ENCODE results near the gene SLK.

DNA sequence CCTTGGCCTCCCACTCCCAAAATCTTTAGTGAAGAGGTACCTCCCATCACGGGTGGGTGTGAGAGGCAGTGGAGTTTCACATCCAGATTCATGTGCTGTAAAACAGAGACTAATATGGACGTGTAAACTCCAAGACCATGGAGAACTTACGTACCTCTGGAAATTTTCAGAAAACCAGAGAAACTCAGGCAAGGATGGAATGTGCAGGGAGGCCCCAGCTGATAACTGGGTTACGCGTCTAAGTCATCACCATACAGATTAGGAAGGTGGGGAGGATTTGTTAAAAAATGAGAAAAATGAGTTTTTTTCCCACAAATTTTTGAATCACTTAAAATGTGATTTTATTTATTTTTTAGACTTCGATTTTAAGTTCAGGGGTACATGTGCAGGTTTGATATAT is 32.6 kb upstream of the SLK start:
- no peak for TF ChIP-seq EZH2 (IDR thresholded peaks at IDR 0.05)
- TF ChIP-seq POLR2AphosphoS5 (IDR thresholded peaks at IDR 0.05; ENCODE audit: borderline replicate concordance, low read depth, low read length): no peak
- no peak for TF ChIP-seq FOXP2 (optimal IDR thresholded peaks at IDR 0.05; ENCODE audit: control extremely low read depth, extremely low read length, insufficient read depth)

Data from SK-N-MC (cell line).